ENCODE data around the gene KPNA2. TPM values are rescaled to one million over a fixed set of nuclear protein-coding genes. Genes with fewer than 3 reads are reported as not detected.

Gene KPNA2
- total RNA-seq, 3 donors from 2014 or later: 19.7 to 21.9 (median 20.5) TPM

- Histone ChIP-seq H3K4me1 (peaks cover 4 to 5% of the 10 kb centered on the region in 2 donors), H3K9me3 (no peaks in the 10 kb centered on the region), H3K27ac (no peak overlapping the region), H3K36me3 (no peaks in the 10 kb centered on the region), H3K27me3 (no peaks in the 10 kb centered on the region), H3K4me3 (no peak overlapping the region)
- TF ChIP-seq POLR2A (IDR thresholded peaks at IDR 0.05): no peak
- no peak for TF ChIP-seq POLR2AphosphoS5 (IDR thresholded peaks at IDR 0.05)
- no peak for TF ChIP-seq CTCF (IDR thresholded peaks at IDR 0.05)
- no peak for DNase-seq (ENCODE audit: low spot score in 2 of 2)
- intact Hi-C loops (cut with DNase I; ENCODE audit: low total_unique reads): no loop called here
Observed at GRCh38 chr17:67999291-67999911, 36.1 kb upstream of the KPNA2 start.

- Histone ChIP-seq H3K27ac (no peak overlapping the region), H3K36me3 (no peaks in the 10 kb centered on the region), H3K27me3 (no peaks in the 10 kb centered on the region), H3K4me1 (no peaks in the 10 kb centered on the region), H3K4me3 (no peak overlapping the region), H3K9me3 (no peaks in the 10 kb centered on the region)
- intact Hi-C loops (cut with DNase I; ENCODE audit: low total_unique reads): no loop called here
- DNase-seq (ENCODE audit: low spot score in 2 of 2): no peak
- TF ChIP-seq CTCF (IDR thresholded peaks at IDR 0.05) (no peak), POLR2AphosphoS5 (IDR thresholded peaks at IDR 0.05) (no peak), POLR2A (IDR thresholded peaks at IDR 0.05) (no peak)
Observed at GRCh38 chr17:68004201-68004600, 31.3 kb upstream of the KPNA2 start.

- Histone ChIP-seq H3K36me3 (no peaks in the 10 kb centered on the region), H3K4me1 (no peaks in the 10 kb centered on the region), H3K4me3 (no peak overlapping the region), H3K9me3 (no peaks in the 10 kb centered on the region), H3K27me3 (no peaks in the 10 kb centered on the region), H3K27ac (no peak overlapping the region)
- no peak for TF ChIP-seq POLR2A (IDR thresholded peaks at IDR 0.05)
- TF ChIP-seq POLR2AphosphoS5 (IDR thresholded peaks at IDR 0.05): no peak
- TF ChIP-seq CTCF (IDR thresholded peaks at IDR 0.05): no peak
- no peak for DNase-seq (ENCODE audit: low spot score in 2 of 2)
- intact Hi-C loops (cut with DNase I; ENCODE audit: low total_unique reads): no loop called here
Observed at GRCh38 chr17:68006797-68007196, 28.7 kb upstream of the KPNA2 start.

GRCh38 chr17:68011199-68011665 is 24.3 kb upstream of the KPNA2 start:
- no peak overlapping the region for H3K27ac ChIP-seq
- DNase-seq (ENCODE audit: low spot score in 2 of 2): peak in 1 of 2 donors; percentile 64
- intact Hi-C loops (cut with DNase I; ENCODE audit: low total_unique reads): no loop called here

More at GRCh38 chr17:68011199-68011665, 24.3 kb upstream of the KPNA2 start:
- TF ChIP-seq CTCF (IDR thresholded peaks at IDR 0.05) (peak in 2 of 3 donors; percentile 61 to 63), POLR2A (IDR thresholded peaks at IDR 0.05) (no peak)
- no peaks in the 10 kb centered on the region for H3K27me3 ChIP-seq
- peak overlapping the region in 1 of 3 donors; percentile 40 for H3K4me3 ChIP-seq
- H3K4me1 ChIP-seq: no peaks in the 10 kb centered on the region
- no peaks in the 10 kb centered on the region for H3K9me3 ChIP-seq
- no peaks in the 10 kb centered on the region for H3K36me3 ChIP-seq

Measured in breast epithelium (tissue), 4 donors.